COLO668 (cell line): ENCODE measurements around the gene DUS1L.

Source experiments
- DNase-seq: peaks from one replicate; lab custom pipeline; 2025; ENCODE audit not compliant: unreplicated experiment; lab: John Stamatoyannopoulos, UW

The DUS1L gene

DNA sequence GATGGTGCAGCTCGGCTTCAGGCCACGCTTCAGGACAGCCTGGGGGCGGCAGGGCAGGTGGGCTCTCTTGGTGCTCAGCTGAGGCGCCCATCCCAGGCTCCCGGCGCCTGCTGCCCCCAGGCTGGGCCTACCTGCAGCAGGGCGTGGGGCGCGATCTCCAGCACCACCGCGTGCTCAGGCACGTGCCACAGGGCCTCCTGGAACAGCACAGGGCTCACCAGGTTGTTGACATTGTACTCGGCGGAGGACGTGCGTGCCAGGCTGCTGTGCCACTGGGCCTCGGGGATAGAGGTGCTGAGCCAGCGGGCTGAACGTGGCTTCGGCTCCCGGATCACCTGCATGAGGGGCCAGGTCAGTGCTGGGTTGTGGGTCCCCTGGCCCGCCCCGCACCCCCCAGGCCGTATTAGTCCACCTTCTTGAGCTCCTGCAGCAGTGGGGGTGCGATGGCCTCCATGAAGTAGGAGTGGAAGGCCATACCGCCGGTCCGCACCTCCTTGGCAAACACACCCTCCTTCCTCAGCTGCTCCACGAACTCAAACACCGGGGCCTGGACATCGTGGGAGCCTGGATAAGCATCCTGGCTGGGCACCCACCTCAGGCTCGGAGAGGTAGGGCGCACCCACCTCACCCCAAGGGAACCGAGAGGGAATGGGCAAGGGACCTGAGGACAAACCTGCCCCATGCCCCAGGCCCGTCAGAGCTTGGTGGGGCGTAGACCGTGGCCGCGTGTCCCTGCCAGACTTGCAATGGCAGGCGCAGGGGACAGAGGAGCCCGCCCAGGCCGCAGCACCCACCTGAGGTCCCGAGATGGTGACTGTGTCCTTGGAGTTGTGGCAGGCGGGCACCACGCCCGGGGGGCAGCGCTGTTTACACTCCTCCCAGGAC lies 23.5 kb upstream of the DUS1L start:
- no peak for DNase-seq

- DNase-seq, result no peak
Measured at GRCh38 chr17:82087961-82088837, 22.6 kb upstream of the DUS1L start.

DNA sequence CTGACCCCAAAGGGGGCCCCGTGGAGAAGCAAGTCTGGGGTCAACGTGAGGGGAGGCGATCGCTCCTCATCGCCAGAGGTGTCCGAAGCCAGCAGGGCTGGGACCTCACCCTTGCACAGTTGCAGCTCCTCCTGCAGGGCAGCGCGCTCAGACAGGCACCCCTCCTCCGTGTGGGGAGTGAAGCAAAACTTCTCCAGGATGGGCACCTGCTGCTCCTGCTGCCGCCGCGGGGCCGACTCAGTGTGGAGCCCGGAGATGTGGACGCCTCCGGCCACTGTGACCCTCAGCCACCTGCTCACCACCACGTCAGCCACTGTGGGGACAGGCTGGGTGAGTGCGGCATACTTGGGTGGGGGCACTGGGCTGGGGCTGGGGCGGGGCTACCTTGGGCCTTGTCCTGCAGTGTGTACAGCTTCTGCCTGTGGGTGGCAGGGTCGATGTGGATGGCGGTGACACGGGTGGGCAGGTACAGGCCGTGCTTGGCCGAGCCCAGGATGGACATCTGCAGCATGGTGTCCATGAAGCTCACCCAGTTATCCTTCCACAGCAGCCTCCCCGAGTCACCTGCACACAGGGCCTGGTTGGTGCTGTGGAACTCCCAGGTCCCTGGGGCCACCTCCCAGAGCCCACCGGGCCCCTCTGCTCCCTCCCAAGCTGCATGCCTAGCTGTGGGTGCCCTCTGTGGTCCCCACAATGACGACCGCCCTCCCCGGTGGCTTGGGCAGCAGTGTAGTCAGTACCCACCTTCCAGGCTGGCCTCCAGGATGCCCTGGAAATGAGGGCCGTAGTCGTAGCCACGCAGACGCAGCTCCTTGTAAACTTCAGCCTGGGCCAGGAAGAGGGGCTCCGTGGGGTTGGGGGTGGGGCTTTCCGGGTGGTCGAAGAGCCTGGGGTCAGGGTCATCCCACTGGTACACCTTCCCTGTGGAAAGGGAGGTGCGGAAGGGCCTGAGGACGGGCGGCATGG lies 21.6 kb upstream of the DUS1L start:
- no peak for DNase-seq

- DNase-seq, result no peak
Measured at GRCh38 chr17:82085931-82086764, 20.5 kb upstream of the DUS1L start.

DNA sequence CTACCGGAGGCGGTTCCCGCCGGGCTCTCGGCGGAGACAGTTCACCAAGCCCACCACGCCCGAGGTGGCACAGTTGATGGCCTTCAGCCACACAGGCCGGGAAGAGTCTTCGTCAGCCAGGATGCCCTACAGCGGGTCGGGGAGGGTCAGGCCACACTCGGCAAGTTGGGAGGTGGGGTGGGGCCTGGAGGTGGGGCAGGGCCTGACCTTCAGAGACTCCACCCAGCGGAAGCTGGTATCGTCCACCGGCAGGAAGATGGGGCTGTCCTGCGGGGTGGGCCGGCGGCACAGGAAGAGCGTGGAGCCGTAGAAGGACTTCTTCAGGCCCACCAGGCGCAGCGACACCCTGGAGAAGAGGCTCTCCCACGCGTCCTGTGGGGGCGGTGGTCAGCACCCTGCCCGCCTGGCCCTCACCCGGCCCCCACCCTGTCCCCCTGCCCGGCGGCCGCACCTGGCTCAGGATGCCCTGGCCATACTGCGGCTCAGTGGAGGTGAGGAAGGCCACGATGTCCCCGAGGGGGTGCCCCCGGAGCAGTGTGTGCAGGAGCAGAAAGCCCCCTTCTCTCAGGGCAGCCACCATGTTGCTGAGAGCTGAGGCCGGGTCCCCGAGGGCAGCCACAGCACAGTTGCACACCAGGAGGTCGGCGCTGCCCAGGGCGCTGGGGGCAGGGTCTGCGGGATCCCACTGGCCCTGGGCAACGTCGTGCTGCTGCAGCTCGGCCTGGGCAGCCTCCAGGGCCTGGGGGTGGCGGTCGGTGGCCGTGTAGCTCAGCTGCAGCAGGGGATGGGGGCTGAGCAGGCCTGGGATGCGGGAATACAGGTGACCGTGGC lies 19.6 kb upstream of the DUS1L start:
- no peak for DNase-seq

- no peak for DNase-seq
Measured at GRCh38 chr17:82084373-82085030, 18.9 kb upstream of the DUS1L start.

DNA sequence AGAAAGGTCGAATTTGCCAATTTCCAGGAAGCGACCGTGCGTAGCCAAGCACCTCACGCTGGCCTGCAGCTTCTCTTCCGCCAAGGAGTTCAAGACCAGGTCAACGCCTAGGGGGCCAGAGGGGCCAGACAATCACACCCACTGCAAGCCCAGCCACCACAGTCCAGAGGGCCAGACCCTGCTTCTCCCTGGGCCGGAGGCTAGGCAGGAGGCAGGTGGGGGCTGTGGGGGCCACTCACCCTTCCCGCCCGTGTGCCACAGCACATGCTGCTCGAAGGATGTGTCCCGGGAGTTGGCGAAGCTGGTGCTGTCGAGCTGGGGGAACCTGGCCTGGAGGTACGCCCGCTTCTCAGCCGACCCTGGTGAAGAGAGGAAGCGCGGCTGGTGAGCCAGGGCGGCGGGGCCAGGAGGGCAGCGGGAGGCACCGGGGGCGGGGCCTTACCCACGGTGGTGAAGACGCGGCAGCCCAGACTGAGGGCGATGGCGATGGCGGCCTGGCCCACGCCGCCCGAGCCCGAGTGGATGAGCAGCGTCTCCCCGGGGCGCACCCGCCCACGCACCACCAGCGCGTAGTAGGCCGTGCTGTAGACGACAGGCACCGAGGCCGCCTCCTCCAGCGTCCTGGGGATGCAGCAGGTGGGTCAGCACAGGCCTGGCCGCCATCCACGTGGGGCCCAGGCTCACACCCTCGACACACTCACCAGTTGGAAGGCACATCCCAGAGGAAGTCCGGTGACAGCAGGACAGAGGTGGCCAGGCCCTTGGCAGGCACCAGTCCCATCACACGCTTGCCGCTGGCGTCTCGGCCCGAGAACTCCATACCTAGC lies 18.1 kb upstream of the DUS1L start:
- DNase-seq, result no peak

DNA sequence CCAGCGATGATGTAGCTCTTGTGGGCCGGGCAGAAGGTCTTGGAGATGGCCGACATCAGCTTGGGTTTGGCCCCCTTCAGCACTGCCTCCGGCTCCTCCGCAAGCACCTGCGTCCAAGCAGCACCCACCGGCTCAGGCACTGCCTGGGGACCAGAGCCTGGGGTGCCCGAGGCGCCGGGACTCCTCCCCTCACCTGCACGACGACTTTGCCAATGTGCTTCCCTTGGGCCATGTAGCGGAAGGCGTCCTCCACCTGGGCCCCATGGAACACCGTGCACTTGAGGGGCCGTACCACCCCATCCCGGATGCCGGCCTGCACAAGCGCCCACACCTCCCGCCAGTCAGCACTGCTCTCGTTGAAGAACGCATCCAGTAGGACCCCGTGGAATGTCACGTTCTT lies 17.4 kb upstream of the DUS1L start:
- no peak for DNase-seq

GRCh38 chr17:82082456-82082855 lies 16.9 kb upstream of the DUS1L start:
- no peak for DNase-seq

GRCh38 chr17:82081966-82082365 lies 16.4 kb upstream of the DUS1L start:
- DNase-seq, result no peak

DNA sequence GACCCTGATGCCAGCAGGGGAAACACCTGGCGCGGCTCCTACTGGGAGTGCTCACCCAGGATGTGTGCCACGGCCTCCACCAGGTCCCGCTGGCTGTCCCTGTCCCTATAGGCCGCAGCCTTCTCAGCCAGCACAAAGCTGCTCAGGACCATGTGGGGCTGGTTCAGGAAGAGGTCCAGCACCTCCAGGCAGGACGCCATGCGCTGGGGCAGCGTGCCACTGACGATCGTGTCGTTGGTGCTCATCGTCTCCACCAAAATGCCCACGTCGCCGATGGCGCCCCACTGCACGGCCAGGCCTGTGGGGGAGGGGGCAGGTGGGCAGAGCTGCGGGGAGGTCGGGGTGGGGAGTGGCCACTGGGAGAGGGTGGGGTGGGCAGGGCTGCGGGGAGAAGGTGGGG lies 15.9 kb upstream of the DUS1L start:
- no peak for DNase-seq

GRCh38 chr17:82080789-82081464 lies 15.3 kb upstream of the DUS1L start:
- DNase-seq, result no peak

GRCh38 chr17:82080048-82080788 lies 14.6 kb upstream of the DUS1L start:
- no peak for DNase-seq

GRCh38 chr17:82079001-82079677 lies 13.5 kb upstream of the DUS1L start:
- no peak for DNase-seq

DNA sequence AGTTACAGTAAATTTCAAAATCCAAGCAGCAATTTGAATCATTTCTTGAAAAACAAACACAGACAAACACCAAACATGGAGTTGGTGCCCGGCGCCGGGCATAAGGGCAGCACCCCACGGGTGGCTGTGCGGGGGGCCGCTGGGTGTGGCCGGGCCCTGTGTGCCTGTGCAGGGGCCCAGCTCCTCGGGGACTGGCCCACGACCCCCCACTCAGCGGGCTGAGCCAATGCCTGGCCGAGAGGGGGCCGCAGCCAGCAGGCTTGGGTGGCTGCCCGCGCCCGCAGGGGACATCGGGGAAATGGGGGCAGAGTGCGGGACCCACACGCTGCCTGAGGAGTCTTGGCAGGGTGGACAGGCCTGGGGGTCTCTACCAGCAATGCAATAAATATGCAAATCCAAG lies 12.8 kb upstream of the DUS1L start:
- DNase-seq, result no peak
